ENCODE measurements around the gene MPHOSPH8. TPM values are rescaled to one million over a fixed set of nuclear protein-coding genes. Genes with fewer than 3 reads are reported as not detected.

MPHOSPH8 gene
- total RNA-seq, result 12.7 and 16.8 TPM in 2 replicates

GRCh38 chr13:19633479-19634255 is at the start of gene MPHOSPH8:
Gene MPHOSPH8 (plus strand): TSS chr13:19633659. CDS start chr13:19633749, 90 bp downstream.
- Histone ChIP-seq H3K36me3 (ENCODE audit: control insufficient read depth, insufficient read depth, low read length) (no peaks in the 10 kb centered on the region), H3K27me3 (ENCODE audit: control insufficient read depth, insufficient read depth, low read length) (no peaks in the 10 kb centered on the region), H3K4me3 (ENCODE audit: low read depth, low read length) (peak within 1 kb of the TSS; percentile 76)
- TF ChIP-seq, protein P1, sequence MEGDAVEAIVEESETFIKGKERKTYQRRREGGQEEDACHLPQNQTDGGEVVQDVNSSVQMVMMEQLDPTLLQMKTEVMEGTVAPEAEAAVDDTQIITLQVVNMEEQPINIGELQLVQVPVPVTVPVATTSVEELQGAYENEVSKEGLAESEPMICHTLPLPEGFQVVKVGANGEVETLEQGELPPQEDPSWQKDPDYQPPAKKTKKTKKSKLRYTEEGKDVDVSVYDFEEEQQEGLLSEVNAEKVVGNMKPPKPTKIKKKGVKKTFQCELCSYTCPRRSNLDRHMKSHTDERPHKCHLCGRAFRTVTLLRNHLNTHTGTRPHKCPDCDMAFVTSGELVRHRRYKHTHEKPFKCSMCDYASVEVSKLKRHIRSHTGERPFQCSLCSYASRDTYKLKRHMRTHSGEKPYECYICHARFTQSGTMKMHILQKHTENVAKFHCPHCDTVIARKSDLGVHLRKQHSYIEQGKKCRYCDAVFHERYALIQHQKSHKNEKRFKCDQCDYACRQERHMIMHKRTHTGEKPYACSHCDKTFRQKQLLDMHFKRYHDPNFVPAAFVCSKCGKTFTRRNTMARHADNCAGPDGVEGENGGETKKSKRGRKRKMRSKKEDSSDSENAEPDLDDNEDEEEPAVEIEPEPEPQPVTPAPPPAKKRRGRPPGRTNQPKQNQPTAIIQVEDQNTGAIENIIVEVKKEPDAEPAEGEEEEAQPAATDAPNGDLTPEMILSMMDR (IDR thresholded peaks at IDR 0.05; ENCODE audit: insufficient read depth, low read length, poor library complexity, severe bottlenecking), result no peak
- peak; percentile 61 for DNase-seq (ENCODE audit: low read depth)

GRCh38 chr13:19586904-19587634 is 46.4 kb upstream of the MPHOSPH8 start:
- no peak for DNase-seq (ENCODE audit: low read depth)
- Histone ChIP-seq H3K27me3 (ENCODE audit: control insufficient read depth, insufficient read depth, low read length) (no peaks in the 10 kb centered on the region), H3K36me3 (ENCODE audit: control insufficient read depth, insufficient read depth, low read length) (no peaks in the 10 kb centered on the region), H3K4me3 (ENCODE audit: low read depth, low read length) (no peak overlapping the region)
- TF ChIP-seq, protein P1 (IDR thresholded peaks at IDR 0.05; ENCODE audit: insufficient read depth, low read length, poor library complexity, severe bottlenecking), result no peak

GRCh38 chr13:19587635-19588300 is 45.7 kb upstream of the MPHOSPH8 start:
- Histone ChIP-seq H3K4me3 (ENCODE audit: low read depth, low read length) (no peak overlapping the region), H3K27me3 (ENCODE audit: control insufficient read depth, insufficient read depth, low read length) (no peaks in the 10 kb centered on the region), H3K36me3 (ENCODE audit: control insufficient read depth, insufficient read depth, low read length) (no peaks in the 10 kb centered on the region)
- TF ChIP-seq, protein P1 (IDR thresholded peaks at IDR 0.05; ENCODE audit: insufficient read depth, low read length, poor library complexity, severe bottlenecking), result peak; percentile 43
- DNase-seq (ENCODE audit: low read depth), result no peak

GRCh38 chr13:19589312-19589711 is 44.1 kb upstream of the MPHOSPH8 start:
- Histone ChIP-seq H3K27me3 (ENCODE audit: control insufficient read depth, insufficient read depth, low read length) (no peaks in the 10 kb centered on the region), H3K4me3 (ENCODE audit: low read depth, low read length) (no peak overlapping the region), H3K36me3 (ENCODE audit: control insufficient read depth, insufficient read depth, low read length) (no peaks in the 10 kb centered on the region)
- TF ChIP-seq, protein P1 (IDR thresholded peaks at IDR 0.05; ENCODE audit: insufficient read depth, low read length, poor library complexity, severe bottlenecking), result no peak
- DNase-seq (ENCODE audit: low read depth), result no peak

GRCh38 chr13:19590423-19590822 is 43.0 kb upstream of the MPHOSPH8 start:
- TF ChIP-seq, protein P1 (IDR thresholded peaks at IDR 0.05; ENCODE audit: insufficient read depth, low read length, poor library complexity, severe bottlenecking), result no peak
- DNase-seq (ENCODE audit: low read depth), result no peak
- Histone ChIP-seq H3K27me3 (ENCODE audit: control insufficient read depth, insufficient read depth, low read length) (no peaks in the 10 kb centered on the region), H3K36me3 (ENCODE audit: control insufficient read depth, insufficient read depth, low read length) (no peaks in the 10 kb centered on the region), H3K4me3 (ENCODE audit: low read depth, low read length) (no peak overlapping the region)

All from kidney epithelial cell (primary cell).